Amniotic stem cell (primary cell): ENCODE data around the gene ERLIN1.
"Not testable (repeated sequence)": the region's sequence is repeated elsewhere in the genome, so short reads cannot be mapped to it uniquely, and the experiment has no call there.

Experiments used
- DNase-seq: peaks from one replicate; lab custom pipeline; 2025; lab: John Stamatoyannopoulos, UW

ERLIN1 gene

GRCh38 chr10:100133801-100134200 lies 52.0 kb downstream of the ERLIN1 start:
- DNase-seq: no peak

- DNase-seq: no peak
Observed at GRCh38 chr10:100132427-100132826, 53.4 kb downstream of the ERLIN1 start.

- no peak for DNase-seq
Observed at GRCh38 chr10:100131571-100131970, 54.3 kb downstream of the ERLIN1 start.

GRCh38 chr10:100130831-100131230 lies 55.0 kb downstream of the ERLIN1 start:
- no peak for DNase-seq

GRCh38 chr10:100129424-100129823 lies 56.4 kb downstream of the ERLIN1 start:
- no peak for DNase-seq

GRCh38 chr10:100128951-100129350 lies 56.9 kb downstream of the ERLIN1 start:
- DNase-seq: no peak

- not testable (repeated sequence) for DNase-seq
Observed at GRCh38 chr10:100125335-100125734, 60.5 kb downstream of the ERLIN1 start.

- DNase-seq: no peak
Observed at GRCh38 chr10:100124097-100124496, 61.7 kb downstream of the ERLIN1 start.

GRCh38 chr10:100122780-100123179 lies 63.0 kb downstream of the ERLIN1 start:
- no peak for DNase-seq

- DNase-seq: no peak
Observed at GRCh38 chr10:100120550-100120949, 65.3 kb downstream of the ERLIN1 start.

- no peak for DNase-seq
Observed at GRCh38 chr10:100119726-100120125, 66.1 kb downstream of the ERLIN1 start.

GRCh38 chr10:100114976-100115770 lies 70.7 kb downstream of the ERLIN1 start:
- DNase-seq: no peak

GRCh38 chr10:100114460-100114859 lies 71.4 kb downstream of the ERLIN1 start:
- DNase-seq: no peak

- DNase-seq: no peak
Observed at GRCh38 chr10:100109670-100110069, 76.2 kb downstream of the ERLIN1 start.

GRCh38 chr10:100106865-100107264 lies 79.0 kb downstream of the ERLIN1 start:
- no peak for DNase-seq

GRCh38 chr10:100104300-100104699 lies 81.5 kb downstream of the ERLIN1 start:
- DNase-seq: no peak

- no peak for DNase-seq
Observed at GRCh38 chr10:100103581-100103980, 82.2 kb downstream of the ERLIN1 start.

- no peak for DNase-seq
Observed at GRCh38 chr10:100101192-100102076, 84.4 kb downstream of the ERLIN1 start.

- DNase-seq: no peak
Observed at GRCh38 chr10:100100651-100101184, 85.1 kb downstream of the ERLIN1 start.
